Mucosa of descending colon (tissue), 3 donors: ENCODE measurements around the gene KRTAP9-2. TPM values are rescaled to one million over a fixed set of nuclear protein-coding genes. Genes with fewer than 3 reads are reported as not detected.
A peak's percentile ranks its signal among the peaks of the same experiment; 100 is the strongest.
"Not testable (repeated sequence)": the region's sequence is repeated elsewhere in the genome, so short reads cannot be mapped to it uniquely, and the experiment has no call there.

Experiments
- ATAC-seq: fragments of 200-7000 bp; cut with Tn5 transposase; one replicate; pipeline ENCODE4 v1.9.1; 2020; ENCODE audit warnings: mild to moderate bottlenecking, moderate library complexity
- DNase-seq, 3 donors: peaks; one replicate each; pipeline ENCODE4 v3.0.0-alpha.2; 2020
- H3K36me3 ChIP-seq: fragments of 200-600 bp; one replicate; pipeline ENCODE4 v1.8.0; 2021; ENCODE audit warnings: low read depth, mild to moderate bottlenecking
- H3K4me1 ChIP-seq: fragments of 200-600 bp; one replicate; pipeline ENCODE4 v1.8.0; 2021; ENCODE audit warnings: low read depth, mild to moderate bottlenecking
- H3K4me3 ChIP-seq: fragments of 200-600 bp; one replicate; pipeline ENCODE4 v1.8.0; 2021; ENCODE audit warnings: mild to moderate bottlenecking
- H3K9me3 ChIP-seq: fragments of 200-600 bp; one replicate; pipeline ENCODE4 v1.8.0; 2021; ENCODE audit warnings: mild to moderate bottlenecking
- intact Hi-C, 2 donors: fragments of 100-400 bp; cut with DNase I in 1 of 2; cut with micrococcal nuclease in 1 of 2; formaldehyde crosslinking; loops; one replicate each; pipeline versions ENCODE4 v1.11.0 to v1.11.1; 2022; cut with DNase I, micrococcal nuclease
- long read RNA-seq, 2 donors: library from polyadenylated mRNA; unstranded; transcript quantifications; one replicate each; pipeline ENCODE4 v2.0.0, GENCODE V29; 2019 to 2021
- total RNA-seq, 3 donors: library from RNA; stranded (reverse); fragmentation: NEBNext Ultra II Directional in 2 of 3; extraction: Animal tissue kit (Norgen Biotek cat#: 25700) in 2 of 3; gene quantifications; one replicate each; pipeline versions ENCODE4 v1.2.1 to v1.2.4, GENCODE V29; 2021 to 2023
- TF ChIP-seq, protein P1 (sequence below): fragments of 200-600 bp; IDR thresholded peaks from one replicate; pipeline ENCODE4 v1.8.0; 2022; ENCODE audit warnings: antibody characterized with exemption, mild to moderate bottlenecking
- donor health status: DM: no; HTN: no; CAD: no; lungs with moderate emphysema.
- donor health status: DM: no; HTN: no; CAD: no.
- donor health status: DM: no; HTN: yes; CAD: no.

KRTAP9-2 gene, protein sequence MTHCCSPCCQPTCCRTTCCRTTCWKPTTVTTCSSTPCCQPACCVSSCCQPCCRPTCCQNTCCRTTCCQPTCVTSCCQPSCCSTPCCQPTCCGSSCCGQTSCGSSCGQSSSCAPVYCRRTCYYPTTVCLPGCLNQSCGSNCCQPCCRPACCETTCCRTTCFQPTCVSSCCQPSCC
- total RNA-seq: not detected
- long read RNA-seq, donor 1: 0 reads
- long read RNA-seq, donor 2: 0 reads

DNA sequence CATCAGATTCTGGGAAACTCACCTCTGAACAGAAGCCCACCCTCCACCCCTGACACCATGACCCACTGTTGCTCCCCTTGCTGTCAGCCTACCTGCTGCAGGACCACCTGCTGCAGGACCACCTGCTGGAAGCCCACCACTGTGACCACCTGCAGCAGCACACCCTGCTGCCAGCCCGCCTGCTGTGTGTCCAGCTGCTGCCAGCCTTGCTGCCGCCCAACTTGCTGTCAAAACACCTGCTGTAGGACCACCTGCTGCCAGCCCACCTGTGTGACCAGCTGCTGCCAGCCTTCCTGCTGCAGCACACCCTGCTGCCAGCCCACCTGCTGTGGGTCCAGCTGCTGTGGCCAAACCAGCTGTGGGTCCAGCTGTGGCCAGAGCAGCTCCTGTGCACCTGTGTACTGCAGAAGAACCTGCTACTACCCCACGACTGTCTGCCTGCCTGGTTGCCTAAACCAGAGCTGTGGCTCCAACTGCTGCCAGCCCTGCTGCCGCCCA is at the start of gene KRTAP9-2:
Gene KRTAP9-2, plus strand, starts transcription at position 51 of the 498 bp plus-strand sequence. Its CDS starts 7 bp downstream, at position 58.
- intact Hi-C loops, ATAC-seq, DNase-seq, H3K36me3 ChIP-seq, H3K4me1 ChIP-seq, H3K4me3 ChIP-seq, H3K9me3 ChIP-seq: not testable (repeated sequence)

DNA sequence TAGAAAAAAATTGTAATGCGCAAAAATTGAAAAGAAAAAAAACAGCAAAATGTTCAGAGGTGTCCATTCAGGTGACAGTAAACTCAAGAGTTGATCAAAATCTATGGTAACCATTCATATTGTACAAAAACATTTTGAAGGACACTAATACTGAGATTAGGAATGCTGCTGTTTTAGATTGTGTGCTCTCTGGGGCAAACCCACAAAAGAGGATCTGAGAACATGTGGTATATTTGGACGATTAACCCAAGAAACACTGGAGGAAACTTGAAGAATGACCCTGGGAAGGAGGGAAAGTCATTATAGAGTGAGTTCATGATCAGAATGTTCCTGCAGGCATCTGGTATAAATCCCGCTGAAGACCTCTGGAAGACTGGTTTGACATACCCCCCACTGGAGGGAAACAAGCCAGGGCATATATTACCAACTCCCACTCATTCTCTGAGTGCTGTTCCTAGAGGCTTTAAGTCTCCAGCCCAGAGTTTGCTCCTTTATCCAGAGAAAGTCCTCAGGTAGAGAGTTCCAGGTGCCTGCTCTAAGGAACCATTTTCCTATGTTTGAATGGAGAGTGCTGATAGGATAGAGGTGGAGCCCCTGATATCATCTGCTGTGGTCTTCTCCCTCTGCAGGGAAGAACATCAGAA is 49.6 kb upstream of the KRTAP9-2 start:
- no peaks in the 10 kb centered on the region for H3K36me3 ChIP-seq
- ATAC-seq (no peak), DNase-seq (no peak)
- H3K9me3 ChIP-seq: no peaks in the 10 kb centered on the region
- no peak overlapping the region for H3K4me3 ChIP-seq
- H3K4me1 ChIP-seq: no peaks in the 10 kb centered on the region
- TF ChIP-seq, protein P1, sequence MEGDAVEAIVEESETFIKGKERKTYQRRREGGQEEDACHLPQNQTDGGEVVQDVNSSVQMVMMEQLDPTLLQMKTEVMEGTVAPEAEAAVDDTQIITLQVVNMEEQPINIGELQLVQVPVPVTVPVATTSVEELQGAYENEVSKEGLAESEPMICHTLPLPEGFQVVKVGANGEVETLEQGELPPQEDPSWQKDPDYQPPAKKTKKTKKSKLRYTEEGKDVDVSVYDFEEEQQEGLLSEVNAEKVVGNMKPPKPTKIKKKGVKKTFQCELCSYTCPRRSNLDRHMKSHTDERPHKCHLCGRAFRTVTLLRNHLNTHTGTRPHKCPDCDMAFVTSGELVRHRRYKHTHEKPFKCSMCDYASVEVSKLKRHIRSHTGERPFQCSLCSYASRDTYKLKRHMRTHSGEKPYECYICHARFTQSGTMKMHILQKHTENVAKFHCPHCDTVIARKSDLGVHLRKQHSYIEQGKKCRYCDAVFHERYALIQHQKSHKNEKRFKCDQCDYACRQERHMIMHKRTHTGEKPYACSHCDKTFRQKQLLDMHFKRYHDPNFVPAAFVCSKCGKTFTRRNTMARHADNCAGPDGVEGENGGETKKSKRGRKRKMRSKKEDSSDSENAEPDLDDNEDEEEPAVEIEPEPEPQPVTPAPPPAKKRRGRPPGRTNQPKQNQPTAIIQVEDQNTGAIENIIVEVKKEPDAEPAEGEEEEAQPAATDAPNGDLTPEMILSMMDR: no peak
- intact Hi-C loops: no loop called here

DNA sequence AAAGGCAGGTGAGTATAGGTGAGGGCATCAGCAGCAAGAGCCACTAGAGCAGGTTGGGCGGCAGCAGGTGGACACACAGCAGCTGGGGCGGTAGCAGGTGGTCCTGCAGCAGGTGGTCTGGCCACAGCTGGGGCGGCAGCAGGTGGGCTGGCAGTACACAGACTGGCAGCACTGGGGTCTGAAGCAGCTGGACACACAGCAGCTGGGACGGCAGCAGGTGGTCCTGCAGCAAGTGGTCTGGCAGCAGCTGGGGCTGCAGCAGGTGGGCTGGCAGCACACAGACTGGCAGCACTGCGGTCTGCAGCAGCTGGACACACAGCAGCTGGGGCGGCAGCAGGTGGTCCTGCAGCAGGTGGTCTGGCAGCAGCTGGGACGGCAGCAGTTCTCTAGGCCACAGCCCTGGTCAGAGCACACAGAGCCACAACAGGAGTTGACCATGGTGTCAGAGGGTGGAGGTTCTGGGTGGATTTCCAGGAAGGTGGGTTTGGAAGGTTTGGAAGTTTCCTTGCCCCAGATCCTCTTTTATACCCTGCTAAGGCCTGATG is 48.6 kb upstream of the KRTAP9-2 start, which contains the start of gene KRTAP4-2:
Gene KRTAP4-2, minus strand, starts transcription at position 495 of the 545 bp plus-strand sequence. Its CDS starts 57 bp downstream, at position 438.
- DNase-seq (no peak), ATAC-seq (no peak)
- intact Hi-C loops: no loop called here
- H3K36me3 ChIP-seq: no peaks in the 10 kb centered on the region
- H3K4me3 ChIP-seq: no peak within 1 kb of the TSS
- H3K9me3 ChIP-seq: no peaks in the 10 kb centered on the region
- TF ChIP-seq, protein P1: no peak
- H3K4me1 ChIP-seq: no peaks in the 10 kb centered on the region

DNA sequence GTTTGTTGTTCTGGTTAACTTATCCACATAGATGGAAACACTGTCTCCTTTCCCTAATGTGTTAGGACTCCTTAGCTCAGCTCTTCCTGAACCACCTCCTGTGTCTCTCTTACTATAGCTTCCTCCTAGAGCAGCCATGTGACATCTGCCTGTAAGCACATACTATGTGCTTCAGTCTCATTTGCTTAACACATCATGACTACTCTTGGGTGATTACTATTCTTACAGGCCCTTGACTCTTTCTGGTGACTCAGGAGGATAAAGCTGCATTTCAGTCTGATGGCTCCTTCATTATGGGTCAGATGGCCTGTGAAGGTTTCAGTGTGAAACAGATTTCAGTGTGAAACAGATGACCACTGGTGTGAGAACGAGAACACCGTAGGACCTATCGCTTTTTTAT is 48.1 kb upstream of the KRTAP9-2 start:
- Histone ChIP-seq H3K4me3 (no peak overlapping the region), H3K36me3 (no peaks in the 10 kb centered on the region), H3K4me1 (no peaks in the 10 kb centered on the region), H3K9me3 (no peaks in the 10 kb centered on the region)
- intact Hi-C loops: no loop called here
- ATAC-seq: peak; percentile 11
- TF ChIP-seq, protein P1: no peak
- DNase-seq: no peak

DNA sequence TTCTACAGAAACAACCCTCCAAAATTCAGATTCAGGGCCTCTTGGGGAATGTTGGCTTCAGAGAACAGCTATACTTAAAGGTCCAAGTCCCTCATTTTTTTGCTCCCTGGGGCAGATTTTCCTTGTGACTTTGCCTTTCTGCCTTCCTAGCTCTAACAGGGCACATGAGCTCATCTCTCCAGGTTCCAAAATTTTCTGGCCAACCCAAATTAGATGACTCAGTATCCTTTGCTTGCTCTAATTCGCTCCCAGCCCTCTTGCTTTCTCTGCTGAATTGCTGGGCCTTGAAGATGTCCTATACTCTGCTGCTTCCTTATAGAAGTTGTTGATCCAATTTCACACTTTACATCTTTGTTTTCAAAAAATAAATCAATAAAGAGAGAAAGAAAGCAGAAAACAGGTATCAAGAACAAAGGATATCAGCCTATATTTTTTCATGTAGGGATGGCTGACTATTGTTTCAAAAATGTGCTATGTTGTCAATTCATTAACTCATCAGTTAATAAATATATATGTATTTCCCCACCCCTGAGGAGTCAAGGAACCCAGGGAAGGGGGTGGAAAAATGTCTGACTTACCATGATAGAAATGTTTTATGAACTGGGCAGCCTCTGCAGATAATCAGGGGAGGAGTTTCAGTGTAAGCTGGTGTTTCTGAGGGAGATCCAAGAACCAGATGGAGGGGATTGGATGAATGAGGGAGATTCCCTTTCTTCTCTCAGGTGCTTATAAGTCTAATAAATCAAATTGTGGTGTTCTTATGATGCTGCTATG is 47.4 kb upstream of the KRTAP9-2 start:
- intact Hi-C loops: no loop called here
- Histone ChIP-seq H3K4me1 (no peaks in the 10 kb centered on the region), H3K4me3 (no peak overlapping the region), H3K36me3 (no peaks in the 10 kb centered on the region), H3K9me3 (no peaks in the 10 kb centered on the region)
- TF ChIP-seq, protein P1: no peak
- ATAC-seq: no peak
- DNase-seq: no peak
